GM19025 (cell line): ENCODE results near the gene SEPTIN11.
A peak's percentile ranks its signal among the peaks of the same experiment; 100 is the strongest.

Source experiments
- ATAC-seq: cut with Tn5 transposase; IDR thresholded peaks from one replicate; pipeline ENCODE4 v1.9.1; 2021; ENCODE audit warnings: mild to moderate bottlenecking, low read depth, moderate library complexity; ENCODE audit not compliant: unreplicated experiment

The SEPTIN11 gene

GRCh38 chr4:76977736-76978350 is 28.3 kb downstream of the SEPTIN11 start:
- ATAC-seq, result no peak

GRCh38 chr4:76979236-76979635 is 29.7 kb downstream of the SEPTIN11 start:
- ATAC-seq, result no peak

- no peak for ATAC-seq
Observed at GRCh38 chr4:76980261-76980660, 30.7 kb downstream of the SEPTIN11 start.

DNA sequence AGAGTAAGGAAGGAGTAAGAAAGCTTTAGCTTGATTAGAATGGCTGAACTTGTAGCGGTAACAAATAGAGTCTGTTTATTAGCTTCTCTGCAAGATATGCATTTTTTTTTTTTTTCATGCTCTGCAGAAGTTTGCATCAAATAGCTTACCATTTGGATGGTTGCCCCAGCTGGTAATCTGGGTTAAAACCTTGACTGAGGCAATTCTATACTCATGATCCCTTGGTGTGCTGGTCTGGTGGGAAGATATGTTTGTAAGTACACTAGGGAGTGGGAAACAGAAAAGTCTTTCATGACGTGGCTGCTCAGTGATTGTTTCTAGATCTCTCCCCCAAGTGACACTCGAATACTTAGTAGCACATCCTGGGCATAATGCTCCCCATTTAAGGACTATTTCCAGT is 32.1 kb downstream of the SEPTIN11 start:
- no peak for ATAC-seq

DNA sequence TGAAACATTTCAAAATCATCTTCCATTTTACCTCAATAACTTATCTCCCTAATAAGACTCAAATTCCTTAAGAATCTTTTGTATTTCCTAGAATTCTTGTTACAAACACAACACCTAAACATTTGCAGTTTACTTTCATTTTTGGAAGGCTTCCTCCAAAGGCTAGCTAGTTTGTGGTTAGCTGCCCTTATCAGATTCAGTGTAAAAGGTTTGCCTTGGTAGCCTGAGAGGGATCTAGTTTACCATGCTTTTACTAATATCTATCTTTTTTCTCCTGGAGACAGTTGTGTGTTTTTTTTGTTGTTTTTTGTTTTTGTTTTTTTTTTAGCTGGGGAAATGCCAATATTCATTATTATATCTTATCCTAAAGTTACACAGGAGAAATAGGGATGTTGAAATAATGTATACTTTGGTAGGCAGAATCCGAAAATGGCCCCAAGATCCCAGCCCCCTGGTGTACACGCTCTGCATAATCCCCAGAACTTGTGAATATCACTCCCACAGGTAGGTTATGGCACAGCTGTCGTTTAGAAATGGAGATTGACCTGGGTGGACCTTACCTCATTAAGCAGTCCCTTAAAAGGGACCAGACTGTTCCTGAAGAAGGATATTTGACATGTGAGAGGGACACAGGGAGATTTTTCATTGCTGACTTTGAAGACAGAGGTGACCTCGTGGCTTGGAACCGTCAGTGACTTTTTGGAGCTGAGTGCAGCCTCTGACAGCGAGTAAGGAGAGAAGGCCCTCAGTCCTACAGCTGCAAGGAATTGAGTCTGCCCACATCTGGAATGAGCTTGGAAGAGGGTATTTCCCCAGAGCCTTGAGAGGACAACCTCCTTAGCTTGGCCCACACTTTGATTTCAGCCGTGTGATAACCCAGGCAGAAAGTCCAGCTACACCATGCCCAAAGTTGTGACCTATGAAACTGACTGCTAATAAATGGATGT is 33.4 kb downstream of the SEPTIN11 start:
- ATAC-seq, result no peak

DNA sequence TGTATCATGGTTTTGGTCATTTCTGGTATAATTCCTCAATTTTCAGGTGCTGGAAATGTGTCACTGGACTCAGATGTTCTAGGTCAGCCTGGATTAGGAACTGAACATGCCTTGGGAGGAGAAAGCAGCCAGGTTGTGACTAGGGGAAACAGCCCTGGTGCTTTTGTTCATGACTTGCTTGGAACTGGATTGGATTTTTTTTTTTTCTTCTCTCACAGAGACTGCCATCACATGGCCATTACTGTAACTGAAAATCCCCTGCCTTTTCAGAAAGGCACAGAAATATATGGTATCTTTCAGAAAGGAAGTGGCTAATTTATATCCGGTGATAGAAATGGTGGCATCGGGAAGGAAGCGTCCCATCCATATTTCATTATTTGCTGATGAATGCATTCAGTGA is 34.6 kb downstream of the SEPTIN11 start:
- ATAC-seq, result peak; percentile 53

DNA sequence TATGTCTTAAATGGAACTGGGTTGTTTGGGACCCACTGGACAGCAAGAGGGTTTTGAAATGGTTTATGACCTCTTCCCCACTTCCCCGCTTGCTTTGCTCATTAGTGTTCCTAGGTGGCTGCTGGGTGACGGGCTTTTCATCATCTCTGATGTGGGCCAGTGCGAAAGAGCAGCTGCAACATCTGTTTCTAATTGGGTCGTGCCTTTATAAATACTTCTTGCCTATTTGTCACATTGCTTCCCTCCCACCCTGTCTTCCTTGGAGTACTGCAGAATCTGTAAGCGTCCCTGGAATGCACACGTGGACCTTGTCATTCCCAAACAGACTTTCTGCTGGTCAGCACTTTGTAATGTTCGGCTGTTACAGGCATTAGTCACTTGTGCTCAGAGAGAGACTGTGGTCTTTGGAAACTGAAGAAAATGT is 35.2 kb downstream of the SEPTIN11 start:
- no peak for ATAC-seq

DNA sequence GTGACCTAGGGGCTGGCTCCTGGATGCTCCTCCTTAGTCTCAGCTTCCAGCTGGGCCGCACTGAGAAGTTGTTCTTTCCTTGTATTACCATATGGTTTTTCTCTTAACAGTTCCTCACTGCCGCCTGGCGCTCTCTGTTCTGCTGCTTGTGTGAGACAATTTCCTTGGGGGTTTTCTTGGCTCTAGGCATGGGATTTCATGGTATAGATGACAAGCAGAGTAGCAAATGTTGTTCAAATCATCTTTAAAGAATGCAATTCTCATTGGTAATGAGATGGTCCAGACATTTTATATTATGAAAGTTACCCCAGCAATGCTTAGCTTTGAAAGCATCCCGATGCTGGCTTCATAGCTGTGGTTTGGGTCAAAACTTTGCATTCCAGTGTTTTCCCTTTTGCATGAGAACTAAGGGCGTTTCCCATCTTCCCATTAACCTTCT is 37.6 kb downstream of the SEPTIN11 start:
- no peak for ATAC-seq

DNA sequence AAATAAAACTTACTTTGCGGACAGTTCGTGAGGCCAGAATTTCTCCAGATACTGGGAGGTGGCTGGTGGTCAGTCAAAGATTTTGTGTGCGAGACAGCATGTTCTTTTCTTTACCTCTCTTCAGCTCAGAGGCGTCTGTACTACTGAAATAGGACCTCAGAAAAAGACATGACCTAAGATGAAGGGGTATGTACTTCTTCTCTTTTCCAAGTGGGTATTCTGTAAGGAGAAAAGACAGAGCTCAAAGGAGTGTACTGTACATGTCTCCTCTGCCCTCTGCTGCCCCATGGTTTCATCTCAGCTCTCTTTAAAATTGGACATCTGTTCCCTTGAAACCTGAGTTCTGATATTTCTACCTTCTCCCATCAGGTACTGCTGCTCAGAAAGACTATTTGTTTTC is 38.1 kb downstream of the SEPTIN11 start:
- ATAC-seq, result no peak

- ATAC-seq, result no peak
Observed at GRCh38 chr4:76989391-76990061, 40.0 kb downstream of the SEPTIN11 start.

GRCh38 chr4:76990288-76991080 is 40.9 kb downstream of the SEPTIN11 start:
- no peak for ATAC-seq

DNA sequence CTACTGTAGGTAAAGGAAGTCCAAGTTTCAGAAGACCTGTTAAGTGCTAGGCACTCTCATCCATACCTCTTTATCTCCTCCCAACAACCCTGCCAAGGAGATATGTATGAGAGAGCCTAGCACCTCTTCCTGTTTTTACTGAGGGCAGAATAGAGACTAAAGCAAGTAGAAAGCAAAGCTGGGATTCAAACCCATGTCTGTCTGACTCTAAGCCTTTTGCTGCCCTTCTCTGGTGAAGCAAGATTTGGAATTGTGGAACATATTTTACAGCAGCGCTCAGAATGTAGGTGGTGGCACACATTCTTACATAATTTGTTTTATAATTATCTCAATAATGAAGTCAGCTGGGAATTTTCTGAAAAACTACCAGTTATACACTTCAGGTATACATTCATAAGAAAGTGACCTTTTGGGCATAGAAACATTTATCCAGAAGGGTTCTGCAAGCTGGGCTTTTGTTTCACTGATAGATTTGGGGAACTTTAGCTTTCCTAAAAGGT is 41.7 kb downstream of the SEPTIN11 start:
- ATAC-seq, result no peak

- peak; percentile 73 for ATAC-seq
Observed at GRCh38 chr4:76993787-76994641, 44.5 kb downstream of the SEPTIN11 start.

DNA sequence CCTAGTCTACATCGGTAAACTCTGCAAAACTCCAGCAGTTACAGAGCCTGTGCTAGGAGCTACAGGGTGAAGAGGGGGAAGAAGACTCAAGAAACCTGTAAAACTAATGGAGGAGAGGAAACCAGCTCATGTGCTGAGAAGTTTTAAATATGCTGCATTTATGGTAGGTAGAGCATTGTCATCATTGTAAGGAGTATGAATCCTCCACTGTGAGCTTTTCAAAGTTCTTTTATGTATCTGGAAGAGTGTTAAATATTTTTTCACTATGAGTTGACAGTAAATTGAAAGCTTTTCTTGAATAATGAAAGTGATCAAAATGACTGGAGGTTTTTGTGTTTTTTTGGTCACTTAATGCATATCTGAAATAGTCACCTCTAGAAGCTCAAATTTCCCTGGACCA is 46.2 kb downstream of the SEPTIN11 start:
- ATAC-seq, result no peak

- no peak for ATAC-seq
Observed at GRCh38 chr4:76996445-76996844, 46.9 kb downstream of the SEPTIN11 start.

DNA sequence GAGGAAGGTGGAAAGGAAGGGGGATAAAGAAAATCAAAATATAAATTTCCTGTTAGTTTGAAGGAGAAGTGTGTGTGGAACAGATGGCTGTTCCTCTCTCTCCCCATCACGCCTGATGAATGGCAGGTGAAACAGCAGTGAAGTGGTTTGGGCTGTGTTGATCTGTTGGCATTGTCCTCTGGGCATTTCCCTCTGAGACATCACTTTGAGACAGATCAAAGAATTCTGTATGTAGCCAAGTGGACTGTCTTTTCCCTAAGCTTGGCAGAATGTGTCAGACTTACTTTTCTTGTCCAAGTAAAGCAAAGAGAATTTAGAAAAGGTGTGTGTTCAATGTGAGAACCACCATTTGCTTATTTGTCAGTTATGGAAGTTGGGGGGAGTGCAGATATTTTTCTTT is 47.5 kb downstream of the SEPTIN11 start:
- ATAC-seq, result no peak

- ATAC-seq, result no peak
Observed at GRCh38 chr4:76997532-76997931, 48.0 kb downstream of the SEPTIN11 start.

- ATAC-seq, result no peak
Observed at GRCh38 chr4:76998251-76998901, 48.8 kb downstream of the SEPTIN11 start.
